Sciatic nerve (tissue), 2 donors: Measurements from ENCODE around the gene BIN2. TPM values are rescaled to one million over a fixed set of nuclear protein-coding genes. Genes with fewer than 3 reads are reported as not detected.
"Not testable (repeated sequence)": the region's sequence is repeated elsewhere in the genome, so short reads cannot be mapped to it uniquely, and the experiment has no call there.

Experiments
- ATAC-seq: fragments of 200-7000 bp; cut with Tn5 transposase; one replicate; pipeline ENCODE4 v1.9.1; 2020; ENCODE audit warnings: mild to moderate bottlenecking, moderate library complexity
- DNase-seq: peaks from one replicate; pipeline ENCODE4 v3.0.0-alpha.2; 2020; ENCODE audit warnings: low spot score
- intact Hi-C: fragments of 100-400 bp; cut with DNase I; formaldehyde crosslinking; loops from one replicate; pipeline ENCODE4 v1.14.2; 2022
- total RNA-seq: library from RNA; stranded (reverse); fragmentation: NEBNext Ultra II Directional; extraction: Animal tissue kit (Norgen Biotek cat#: 25700); gene quantifications from one replicate; pipeline ENCODE4 v1.2.1, GENCODE V29; 2021
- donor health status: DM: no; HTN: no; CAD: no.
- donor health status: DM: no; HTN: no; CAD: no.

The BIN2 gene
- total RNA-seq, 1 donor from 2014 or later: 11.2 TPM

DNA sequence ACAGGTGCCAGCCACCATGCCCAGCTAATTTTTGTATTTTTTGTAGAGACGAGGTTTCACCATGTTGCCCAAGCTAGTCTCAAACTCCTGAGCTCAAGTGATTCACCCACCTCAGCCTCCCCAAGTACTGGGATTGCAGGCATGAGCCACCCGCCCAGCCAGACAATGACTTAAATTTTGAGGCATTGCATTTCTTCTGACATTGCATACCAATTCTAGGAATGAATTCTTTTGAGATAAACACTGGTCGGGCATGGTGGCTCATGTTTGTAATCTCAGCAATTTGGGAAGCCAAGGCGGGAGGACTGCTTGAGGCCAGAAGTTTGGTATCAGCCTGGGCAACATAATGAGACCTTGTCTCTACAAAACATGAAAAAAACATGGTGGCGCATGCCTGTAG is 25.1 kb upstream of the BIN2 start:
- ATAC-seq (no peak), DNase-seq (no peak)
- intact Hi-C loops: no loop called here

DNA sequence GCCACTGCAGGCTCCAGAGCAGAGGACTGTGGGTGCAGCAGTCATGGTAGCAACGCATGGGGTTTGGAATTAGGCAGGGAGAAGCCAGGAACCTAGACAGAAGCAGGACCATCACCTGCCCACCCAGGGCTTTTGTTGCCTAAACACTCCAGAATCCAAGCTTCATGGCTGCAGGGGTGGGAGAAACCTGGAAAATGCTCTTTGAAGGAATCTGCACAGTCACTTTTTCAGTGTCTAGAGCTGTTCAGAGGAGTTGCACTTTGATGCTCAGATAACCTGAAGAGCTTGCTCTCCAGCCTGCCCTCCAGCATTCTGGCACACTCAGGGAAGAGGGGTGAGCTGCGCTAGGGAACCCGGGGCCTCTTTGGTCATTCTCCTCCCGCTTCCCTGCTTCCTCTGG is 24.1 kb upstream of the BIN2 start:
- ATAC-seq: no peak
- DNase-seq: no peak
- intact Hi-C loops: no loop called here

- DNase-seq: no peak
- intact Hi-C loops: no loop called here
Observed at GRCh38 chr12:51346581-51346980, 22.6 kb upstream of the BIN2 start, which contains the start of gene CELA1. Gene CELA1 (minus strand): TSS chr12:51346679. CDS start chr12:51346638, 41 bp downstream.

GRCh38 chr12:51345681-51346080 is 21.7 kb upstream of the BIN2 start:
- DNase-seq: no peak
- no peak for ATAC-seq
- intact Hi-C loops: no loop called here

More at GRCh38 chr12:51346581-51346980, 22.6 kb upstream of the BIN2 start, which contains the start of gene CELA1:
- ATAC-seq: no peak

- DNase-seq: no peak
- intact Hi-C loops: no loop called here
Observed at GRCh38 chr12:51343201-51343600, 19.2 kb upstream of the BIN2 start.

DNA sequence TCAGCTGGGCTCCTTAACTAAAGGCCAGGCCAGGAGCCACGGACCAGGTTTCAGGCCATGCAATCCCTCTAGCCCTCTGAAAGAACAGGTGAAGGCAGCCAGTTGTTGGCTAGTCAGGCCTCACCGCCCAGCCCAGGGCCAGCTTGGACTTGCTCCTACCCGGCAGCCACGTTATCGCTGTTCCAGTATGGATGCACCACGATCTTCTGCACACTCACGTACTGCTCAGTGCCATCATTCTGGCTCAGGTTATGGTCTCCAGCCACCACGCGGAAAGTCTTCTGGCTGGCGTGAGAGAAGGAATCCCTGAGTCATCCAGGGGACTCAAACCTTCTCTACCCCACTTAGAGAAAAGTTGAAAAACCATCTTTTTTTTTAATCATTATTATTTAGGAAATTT is 18.4 kb upstream of the BIN2 start:
- intact Hi-C loops: no loop called here
- ATAC-seq: no peak
- no peak for DNase-seq

More at GRCh38 chr12:51343201-51343600, 19.2 kb upstream of the BIN2 start:
- no peak for ATAC-seq

DNA sequence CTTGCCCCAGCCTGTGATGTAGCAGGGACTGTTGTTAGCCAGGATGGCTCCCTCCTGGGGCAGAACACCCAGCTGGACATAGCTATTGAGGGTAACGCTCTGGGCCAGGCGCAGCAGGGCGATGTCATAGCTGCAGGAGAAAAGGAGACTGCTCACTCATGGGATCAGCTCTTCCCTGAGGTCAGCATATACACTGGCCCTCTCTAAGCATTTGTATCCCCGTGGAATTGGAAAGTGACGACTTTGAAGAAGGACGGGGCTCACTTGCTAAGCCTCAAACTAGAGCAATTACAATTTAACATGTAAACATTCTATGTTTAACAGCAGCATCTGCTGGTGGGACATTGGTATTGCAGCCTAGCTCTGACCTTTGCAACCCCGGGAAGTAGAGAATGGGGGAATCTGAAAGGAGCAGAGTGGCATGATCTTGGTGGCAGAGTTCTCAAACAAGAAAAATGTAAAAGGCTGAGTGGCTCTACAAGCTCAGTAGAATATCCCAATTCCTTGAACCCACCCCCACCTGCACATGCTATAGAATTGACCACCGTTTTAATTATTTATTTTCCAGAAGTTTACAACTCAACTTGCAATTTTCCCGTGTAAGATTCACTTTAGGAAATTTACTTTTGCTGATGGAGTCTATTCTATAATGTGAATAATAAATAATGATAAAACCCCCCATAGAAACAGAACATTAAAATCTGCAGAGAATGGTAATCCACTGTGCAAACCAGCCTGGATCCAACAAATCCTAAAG is 17.5 kb upstream of the BIN2 start:
- intact Hi-C loops: no loop called here
- ATAC-seq (peak; percentile 92), DNase-seq (peak; percentile 83)

- ATAC-seq: no peak
- intact Hi-C loops: no loop called here
- no peak for DNase-seq
Observed at GRCh38 chr12:51339750-51340149, 15.8 kb upstream of the BIN2 start.

DNA sequence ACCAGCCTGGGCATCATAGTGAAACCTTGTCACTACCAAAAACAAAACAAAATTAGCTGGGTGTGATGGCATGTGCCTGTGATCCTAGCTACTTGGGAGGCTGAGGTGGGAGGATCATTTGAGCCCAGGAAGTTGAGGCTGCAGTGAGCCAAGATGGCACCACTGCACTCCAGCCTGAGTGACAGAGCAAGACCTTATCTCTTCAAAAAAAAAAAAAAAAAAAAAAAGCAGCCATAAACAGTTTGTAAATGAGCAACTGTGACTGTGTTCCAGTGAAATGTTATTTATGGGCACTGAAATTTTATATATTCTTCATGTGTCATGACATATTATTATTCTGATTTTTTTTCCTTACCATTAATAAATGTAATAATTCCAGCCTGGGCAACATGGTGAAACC is 13.4 kb upstream of the BIN2 start:
- intact Hi-C loops, DNase-seq, ATAC-seq: not testable (repeated sequence)

DNA sequence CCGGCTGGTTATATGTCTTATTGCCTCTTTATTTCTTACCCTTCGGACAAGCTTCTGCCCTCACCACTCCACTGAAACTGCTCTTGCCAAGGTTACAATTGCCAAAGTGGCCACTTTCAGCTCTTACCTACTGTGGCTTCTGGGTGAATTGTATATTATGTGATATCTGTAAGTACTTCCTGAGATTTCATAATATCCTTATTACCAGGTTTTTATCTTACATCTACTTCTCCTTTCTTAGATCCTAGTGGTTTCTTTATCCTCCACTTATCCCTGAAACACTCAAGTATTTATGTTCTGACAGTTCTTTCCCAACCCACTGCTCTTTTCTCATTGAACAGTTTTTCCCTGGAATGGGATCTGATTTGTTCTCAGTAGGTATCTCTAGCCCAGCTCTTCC is 12.0 kb upstream of the BIN2 start:
- ATAC-seq (no peak), DNase-seq (no peak)
- intact Hi-C loops: no loop called here

- intact Hi-C loops: no loop called here
- DNase-seq: no peak
- ATAC-seq: no peak
Observed at GRCh38 chr12:51334764-51335163, 10.8 kb upstream of the BIN2 start.

GRCh38 chr12:51333536-51333935 is 9.6 kb upstream of the BIN2 start:
- ATAC-seq (no peak), DNase-seq (no peak)
- intact Hi-C loops: no loop called here

DNA sequence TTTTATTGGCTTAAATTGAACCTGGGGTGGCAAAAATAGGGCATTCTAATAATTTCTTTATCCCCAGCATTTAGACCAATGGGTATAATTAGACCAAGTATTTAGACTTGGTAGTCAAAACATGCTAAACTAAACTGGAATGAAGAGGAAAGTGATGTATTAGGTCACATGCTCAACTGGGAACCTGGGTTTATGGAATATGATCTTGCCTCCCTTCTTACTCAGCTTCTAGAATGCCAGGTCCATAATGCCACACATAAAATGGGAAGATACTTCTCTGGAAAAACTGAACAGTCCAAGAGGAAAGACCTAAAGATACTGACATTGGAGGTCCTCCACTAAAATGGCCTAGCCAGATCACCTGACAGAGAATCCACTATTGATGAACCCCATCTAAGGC is 6.2 kb upstream of the BIN2 start:
- DNase-seq (no peak), ATAC-seq (no peak)
- intact Hi-C loops: no loop called here

DNA sequence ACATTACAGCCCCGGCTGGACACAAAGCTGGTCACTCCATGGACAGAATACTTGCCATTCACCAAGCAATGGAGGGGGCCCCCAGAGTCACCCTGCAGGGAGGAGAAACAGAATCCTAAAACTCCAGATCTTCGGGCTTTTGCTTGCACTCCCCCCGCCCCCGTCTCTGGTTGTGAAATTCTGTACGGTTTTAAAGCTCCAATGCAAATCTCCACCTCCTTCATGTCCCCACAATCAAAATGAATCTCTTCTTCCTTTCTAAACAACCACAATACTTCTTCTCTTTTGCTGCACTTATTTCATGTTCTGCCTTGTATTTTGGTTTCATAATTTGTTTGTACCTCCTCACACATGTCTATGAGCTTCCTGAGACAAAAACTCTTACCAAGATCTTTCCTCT is 5.8 kb upstream of the BIN2 start:
- DNase-seq (no peak), ATAC-seq (no peak)
- intact Hi-C loops: no loop called here

DNA sequence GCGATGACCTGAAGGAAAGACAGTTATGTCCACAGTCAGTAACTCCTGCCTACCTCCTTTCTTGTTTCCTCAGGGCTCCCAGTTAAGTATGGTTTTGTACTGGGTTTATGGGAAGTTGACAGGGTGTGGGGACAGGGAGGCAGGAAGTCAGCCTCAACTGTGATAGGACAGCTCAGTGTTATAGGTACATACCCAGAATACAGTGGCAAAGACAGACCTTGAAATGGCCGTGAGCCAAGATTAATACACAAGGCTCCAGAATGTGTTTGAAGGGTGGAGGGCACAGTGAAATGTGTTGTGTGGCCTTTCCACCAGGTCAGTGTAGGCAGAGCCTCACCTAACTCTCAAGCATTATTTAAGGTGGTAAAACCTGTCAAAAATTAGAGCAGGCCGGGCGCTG is 4.6 kb upstream of the BIN2 start:
- DNase-seq: no peak
- ATAC-seq: no peak
- intact Hi-C loops: no loop called here

- intact Hi-C loops: no loop called here
- no peak for DNase-seq
- peak; percentile 86 for ATAC-seq
Observed at GRCh38 chr12:51326698-51327439, 2.9 kb upstream of the BIN2 start.

- intact Hi-C loops: no loop called here
- DNase-seq (no peak), ATAC-seq (no peak)
Observed at GRCh38 chr12:51324953-51325352, 979 bp upstream of the BIN2 start.

DNA sequence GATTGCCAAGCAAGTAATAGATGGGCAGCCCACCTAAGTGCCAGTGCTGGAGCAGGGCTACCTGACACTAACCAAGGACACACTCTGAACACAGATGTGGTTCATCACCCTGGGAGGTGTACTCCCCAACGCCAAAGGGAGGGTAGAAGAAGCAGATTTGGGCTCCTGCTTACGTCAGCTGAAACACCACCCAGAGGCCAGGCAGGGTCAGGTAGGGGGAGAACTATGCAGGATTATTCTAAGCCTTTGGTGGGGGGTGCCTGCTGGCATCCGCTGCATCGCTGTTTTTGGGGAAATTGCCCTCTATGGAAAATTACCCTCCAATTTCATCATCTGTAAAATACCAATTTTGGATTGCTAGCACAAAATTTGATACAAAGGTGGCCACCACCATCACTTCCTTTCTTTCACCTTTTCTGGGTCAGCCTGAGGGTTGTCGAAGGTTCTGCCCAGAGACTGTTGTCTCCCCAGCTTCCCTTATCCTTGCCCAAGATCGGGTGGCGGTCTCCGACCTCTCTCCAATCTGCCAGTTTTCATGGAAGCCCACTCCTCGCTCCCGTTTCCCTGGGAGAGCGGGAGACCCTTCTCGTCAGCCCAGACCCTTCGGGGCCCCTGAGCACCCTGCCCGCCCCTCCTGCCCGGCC is 535 bp downstream of the BIN2 start:
- DNase-seq (no peak), ATAC-seq (no peak)
- intact Hi-C loops: no loop called here

DNA sequence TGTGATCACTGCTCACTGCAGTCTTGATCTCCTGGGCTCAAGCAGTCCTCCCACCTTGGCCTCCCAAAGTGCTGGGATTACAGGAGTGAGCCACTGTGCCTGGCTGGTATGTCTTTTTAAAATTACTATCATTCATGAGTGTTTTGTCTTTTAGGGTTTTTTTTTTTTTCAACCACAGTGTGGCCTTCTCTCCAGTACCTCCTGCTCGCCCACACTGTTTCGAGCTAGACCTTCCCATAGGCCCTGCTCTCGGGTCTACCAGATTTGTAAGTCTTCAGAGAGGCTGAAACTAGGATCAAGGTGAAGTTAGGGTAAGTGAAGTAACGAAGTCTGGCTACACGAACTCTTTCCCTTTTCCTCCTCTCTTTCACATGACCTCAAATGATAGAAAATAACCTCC is 1.5 kb downstream of the BIN2 start:
- intact Hi-C loops: no loop called here
- ATAC-seq (no peak), DNase-seq (no peak)

DNA sequence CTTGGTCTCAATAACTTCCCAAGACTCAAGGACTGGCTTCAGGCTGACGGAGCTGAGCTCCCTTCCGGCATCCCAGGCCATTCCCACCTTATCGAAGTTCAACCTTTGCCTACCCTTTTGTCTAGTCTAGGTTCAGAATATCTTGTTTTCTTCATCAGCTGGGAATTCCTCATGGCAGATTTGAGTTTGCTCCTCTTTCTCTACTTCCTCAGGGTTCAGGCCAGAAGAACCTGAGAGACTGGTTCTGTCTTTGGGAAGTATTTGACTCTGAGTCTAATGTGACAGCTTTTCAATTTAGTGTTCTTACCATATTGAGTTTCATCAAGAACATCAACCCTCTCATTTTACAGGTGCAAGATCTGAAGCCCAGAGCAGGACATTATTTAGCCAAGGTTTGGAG is 2.1 kb downstream of the BIN2 start:
- DNase-seq (no peak), ATAC-seq (no peak)
- intact Hi-C loops: no loop called here
